SKM-1 treated with dmso at 0.1 percent for 144 hours (cell line): ENCODE results near the gene TRIM66.
A peak's percentile ranks its signal among the peaks of the same experiment; 100 is the strongest.

ENCODE experiments used
- DNase-seq: peaks from one replicate; lab custom pipeline; 2025; ENCODE audit not compliant: unreplicated experiment; lab: John Stamatoyannopoulos, UW

The TRIM66 gene

DNA sequence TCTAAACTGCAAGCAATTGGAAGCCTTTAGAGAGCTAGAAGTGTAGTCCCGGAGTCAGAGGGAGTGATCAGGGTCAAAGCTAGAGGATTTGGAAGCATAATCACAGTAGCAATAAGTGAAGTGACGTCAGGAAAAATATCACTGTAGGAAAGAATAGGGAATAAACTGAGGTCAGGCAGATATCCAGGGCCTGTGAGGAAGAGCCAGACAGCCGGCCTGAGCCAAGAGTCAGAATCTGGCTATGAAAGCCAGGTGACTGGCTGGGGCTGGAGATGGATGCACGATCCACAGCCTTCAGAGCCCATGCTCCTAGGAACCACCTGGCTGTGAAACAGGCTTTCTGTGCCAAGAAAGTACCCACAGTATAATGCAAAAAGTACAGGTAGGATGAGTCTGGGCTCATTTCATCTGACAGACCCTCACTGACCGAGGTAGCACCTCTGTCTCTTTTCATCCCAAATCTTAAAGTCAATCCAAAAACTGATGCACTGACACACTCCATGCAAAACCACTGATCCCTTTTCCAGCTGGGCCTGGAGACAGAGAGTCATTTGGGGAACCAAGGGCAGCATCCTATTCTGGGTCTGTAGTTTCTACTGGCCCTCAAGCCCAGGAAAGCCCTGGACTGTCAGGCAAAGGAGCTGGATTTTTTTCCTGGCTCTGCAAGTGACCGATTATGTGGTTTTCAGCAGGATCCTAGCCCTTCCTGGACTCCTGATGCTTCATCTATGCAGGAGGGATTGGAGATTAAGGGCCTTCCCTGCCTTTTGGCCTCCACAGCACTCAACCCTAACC lies 21.3 kb downstream of the TRIM66 start:
- no peak for DNase-seq

DNA sequence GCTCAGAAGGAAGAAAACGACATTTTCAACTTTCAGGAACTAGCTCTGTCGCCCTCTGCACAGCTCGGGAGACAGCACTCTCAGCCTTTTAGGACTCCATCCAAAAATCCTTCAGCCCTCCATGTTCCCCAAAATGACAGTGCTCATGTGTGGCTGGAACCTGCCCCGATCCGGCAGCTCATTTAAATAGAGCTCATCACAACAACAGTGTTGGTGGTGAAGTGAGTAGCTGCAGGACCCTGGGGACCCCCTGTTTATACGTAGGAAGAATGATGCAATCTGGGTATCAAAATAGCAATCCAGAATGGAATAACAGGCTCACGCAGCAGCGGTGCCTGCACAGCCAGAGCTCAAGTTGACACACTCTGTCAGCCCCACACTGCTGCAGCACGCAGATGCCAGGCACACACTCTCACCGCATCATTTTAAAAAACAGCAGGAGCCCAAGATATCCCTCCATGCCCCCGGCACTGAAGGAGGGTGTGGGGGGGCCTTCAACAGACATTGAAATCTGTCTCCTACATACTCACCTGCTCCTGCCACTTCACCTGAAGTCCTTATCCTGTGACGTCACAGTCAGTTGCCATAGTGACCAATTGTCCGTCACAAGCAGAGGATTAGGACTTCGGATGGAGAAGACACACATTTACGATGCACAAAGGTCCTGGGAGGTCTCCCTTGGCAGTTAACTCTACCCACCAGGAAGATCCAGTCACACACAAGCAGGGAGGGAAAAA lies 24.0 kb downstream of the TRIM66 start:
- no peak for DNase-seq

DNA sequence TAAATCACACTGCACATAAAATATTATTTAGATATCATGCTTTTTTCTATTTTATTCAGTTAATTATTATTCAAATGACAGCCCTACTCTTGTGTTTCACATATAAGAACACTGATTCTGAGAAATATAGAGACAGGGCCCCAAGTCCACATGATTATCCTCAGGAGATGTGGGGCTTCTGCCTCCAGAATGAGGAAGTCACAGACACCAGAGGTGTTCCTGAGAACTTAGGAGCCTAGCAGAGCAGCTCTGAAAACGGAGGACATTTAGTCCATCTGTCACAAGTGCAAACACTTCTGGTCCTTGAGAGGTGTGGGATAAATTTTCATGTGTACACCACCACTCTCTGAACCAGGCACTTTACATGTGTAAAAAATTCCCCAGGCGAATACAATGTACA lies 26.2 kb downstream of the TRIM66 start:
- peak; percentile 13 for DNase-seq

DNA sequence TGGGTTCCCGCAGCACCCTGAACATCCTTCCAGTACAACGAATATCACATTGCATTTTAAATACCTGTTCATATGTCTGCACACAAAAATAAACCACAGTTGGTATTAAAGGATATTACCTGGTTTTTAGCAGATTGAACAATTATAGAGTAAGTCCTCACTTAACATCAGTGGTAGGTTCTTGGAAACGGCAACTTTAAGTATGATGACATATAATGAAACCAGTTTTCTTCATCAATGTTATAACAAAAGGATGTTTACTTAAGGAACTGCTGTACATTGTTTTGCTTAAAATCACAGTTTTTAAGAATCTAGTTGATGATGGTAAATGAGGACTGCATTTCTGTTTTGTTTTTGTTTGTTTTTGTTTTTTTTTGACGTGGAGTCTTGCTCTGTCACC lies 28.0 kb downstream of the TRIM66 start:
- no peak for DNase-seq

DNA sequence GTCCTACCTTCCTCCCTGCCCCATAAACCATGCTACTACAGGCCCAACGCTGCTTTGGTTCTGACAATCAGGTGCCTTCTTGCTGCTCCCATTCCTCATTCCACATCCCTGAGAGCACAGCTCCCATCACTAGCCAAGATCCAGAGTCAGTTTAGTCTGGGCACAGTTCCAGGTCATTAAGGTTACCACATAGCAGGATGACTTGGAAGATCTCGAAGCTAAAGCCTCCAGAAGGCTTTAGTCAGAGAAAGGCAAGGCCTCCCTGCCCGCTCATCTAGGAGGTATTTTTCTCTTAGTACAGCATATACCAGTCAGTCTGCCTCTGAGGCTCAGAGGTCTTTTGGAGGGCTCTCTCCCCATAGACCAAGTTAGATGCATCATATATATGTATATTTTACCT lies 30.3 kb downstream of the TRIM66 start:
- no peak for DNase-seq

DNA sequence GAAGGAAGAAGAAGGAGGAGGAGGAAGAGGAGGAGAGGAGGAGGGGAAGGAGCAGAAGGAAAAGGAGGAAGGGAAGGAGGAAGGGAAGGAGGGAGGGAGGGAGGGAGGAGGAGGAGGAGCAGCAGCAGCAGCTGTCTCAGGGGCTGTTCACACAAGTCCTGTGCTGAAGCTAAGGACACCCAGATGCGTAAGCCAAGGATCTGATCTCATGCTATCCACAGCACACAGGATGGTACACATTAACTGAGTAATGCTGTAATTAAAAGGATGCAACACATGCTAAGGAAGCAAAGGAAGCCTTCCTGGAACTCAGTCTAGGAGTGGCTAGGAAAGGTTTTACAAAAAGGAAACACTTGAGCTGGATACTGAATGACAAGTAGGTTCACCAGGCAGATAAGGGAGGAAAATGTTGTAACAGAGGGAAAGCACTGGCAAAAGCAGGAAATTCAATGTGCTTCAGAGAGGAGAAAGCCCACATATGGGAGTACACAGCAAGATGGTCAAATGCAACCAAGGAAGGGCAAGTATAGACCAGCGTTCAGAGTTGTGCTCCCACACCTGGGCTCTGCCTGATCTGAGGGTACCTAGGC lies 32.0 kb downstream of the TRIM66 start:
- DNase-seq = no peak

DNA sequence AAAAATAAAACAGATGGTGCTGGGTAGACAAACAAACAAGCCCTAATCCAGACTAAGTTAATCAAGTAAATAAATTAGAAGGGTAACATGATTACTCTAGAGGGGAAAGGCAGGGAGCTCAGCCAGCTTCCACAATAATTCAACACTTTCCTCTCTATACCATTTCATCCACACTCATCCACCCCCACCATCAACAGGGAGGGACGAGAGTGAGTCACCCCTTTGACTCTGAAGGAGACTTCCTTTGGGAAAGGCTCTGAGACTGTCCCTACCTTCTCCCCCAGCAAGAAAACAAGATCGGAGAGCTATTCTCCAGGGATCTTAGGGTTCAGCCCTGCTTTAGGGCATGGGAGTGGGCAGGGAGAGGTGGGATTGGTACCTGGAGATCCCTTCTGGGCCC lies 33.1 kb downstream of the TRIM66 start:
- no peak for DNase-seq

DNA sequence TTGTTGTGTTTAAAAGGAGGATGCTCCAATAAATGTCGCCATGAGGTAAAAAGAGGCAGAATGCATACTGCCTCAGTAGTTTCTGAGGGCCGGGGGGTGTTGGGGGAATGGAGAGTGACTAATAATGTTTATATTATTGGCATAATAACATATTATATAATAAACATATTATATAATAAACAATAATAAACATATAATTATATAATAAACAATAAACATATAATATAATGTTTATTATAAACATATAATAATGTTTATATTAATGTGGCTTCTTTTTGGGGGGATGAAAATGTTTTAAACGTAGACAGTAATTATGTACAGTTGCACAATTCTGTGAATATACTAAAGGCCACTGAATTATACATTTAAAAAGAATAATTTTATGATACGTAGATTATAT lies 35.6 kb downstream of the TRIM66 start:
- DNase-seq = no peak

DNA sequence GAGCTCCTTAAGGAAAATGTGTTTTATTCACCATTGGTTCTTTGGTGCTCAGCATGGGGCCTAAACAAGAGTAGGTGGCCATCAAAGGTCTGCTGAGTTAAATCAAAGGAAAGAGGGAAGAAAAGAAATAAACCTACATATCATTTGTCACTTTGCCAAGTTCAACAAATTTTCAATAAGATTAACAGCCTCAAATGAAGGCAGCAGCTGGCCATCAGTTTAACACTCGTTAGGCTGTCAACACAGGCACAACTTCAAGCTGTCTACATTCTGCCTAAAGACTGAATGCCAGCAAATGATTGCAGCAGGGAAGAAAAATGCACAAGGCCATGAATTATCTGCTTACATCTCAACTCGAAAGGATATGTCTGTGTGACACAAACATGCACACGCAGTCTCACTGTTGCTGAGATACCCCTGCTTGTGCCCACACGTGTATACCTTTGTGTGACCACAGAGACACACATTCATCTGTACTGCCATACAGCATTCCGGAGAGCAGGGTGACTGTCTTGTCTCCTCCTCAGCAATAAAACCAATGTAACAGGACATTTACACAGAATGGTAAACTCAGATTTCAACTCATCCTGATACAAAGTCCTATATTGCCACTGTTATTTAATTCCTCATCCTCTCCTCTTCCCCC lies 40.1 kb downstream of the TRIM66 start:
- DNase-seq = no peak

DNA sequence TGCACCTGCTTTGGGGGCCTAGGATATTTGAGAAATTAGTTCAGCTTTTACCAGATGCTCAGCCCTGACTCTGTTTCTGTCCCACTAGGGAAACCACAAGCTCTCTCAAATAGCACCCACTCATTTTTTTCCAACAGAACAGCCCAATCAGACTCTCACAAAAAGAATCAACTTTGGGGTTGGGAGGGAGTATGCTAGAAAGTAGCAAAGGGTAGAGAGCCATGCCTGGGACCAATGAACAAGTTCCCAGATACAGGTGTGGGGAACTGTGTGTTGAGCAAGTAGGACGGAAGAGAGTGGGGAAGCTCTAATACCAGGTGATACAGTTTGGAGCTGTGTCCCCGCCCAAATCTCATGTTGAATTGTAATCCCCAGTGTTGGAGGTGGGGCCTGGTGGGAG lies 41.1 kb downstream of the TRIM66 start:
- no peak for DNase-seq

DNA sequence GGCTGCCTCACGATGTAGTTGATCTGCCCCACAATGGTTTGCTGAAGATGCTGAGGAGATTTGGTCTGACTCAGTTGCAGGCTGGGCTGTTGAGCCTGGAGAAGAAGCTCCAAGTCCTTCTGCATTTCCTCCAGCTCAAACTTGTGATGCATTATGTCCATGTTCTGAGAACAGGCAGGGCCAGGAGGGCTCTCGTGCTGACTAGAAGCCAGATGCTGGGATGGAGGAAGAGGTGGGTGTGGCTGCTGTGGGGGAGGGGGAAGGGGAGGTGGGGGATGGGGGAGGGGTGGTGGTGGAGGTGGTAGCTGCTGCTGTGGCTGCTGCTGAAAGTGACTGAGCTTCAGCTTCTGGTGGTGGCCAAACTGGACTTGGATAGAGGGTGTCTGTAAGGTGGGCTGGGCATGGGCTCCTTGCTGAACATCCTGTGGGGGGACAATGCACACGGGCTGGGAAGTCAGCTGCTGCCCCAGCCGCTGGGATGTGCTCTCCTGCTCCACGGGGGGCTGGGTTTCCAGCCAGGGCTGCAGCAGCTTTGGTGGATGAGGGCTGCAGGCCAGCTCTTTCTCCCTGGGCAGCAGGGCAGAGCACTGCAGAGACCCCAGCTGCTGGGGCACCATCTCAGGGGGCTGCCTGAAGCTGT lies 42.1 kb downstream of the TRIM66 start:
- DNase-seq = no peak

DNA sequence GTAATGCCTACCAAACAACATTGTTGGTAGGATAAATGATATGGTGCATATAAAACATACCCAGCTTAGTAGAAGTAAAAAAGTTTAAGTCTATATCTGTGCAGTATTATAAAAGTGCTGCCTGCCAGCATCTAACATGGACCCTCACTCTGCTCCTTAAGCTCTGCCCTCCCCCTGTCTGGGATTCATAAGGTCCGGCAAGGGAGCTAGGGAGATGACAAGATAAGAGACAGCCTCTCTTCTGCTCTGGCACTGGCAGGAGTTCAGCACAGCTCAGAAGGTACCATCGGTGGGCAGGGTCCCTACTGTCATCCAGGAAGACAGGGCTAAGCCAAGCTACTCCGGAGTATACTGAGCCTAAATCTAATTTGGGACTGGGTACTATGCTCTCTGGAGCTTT lies 42.8 kb downstream of the TRIM66 start:
- DNase-seq = no peak

DNA sequence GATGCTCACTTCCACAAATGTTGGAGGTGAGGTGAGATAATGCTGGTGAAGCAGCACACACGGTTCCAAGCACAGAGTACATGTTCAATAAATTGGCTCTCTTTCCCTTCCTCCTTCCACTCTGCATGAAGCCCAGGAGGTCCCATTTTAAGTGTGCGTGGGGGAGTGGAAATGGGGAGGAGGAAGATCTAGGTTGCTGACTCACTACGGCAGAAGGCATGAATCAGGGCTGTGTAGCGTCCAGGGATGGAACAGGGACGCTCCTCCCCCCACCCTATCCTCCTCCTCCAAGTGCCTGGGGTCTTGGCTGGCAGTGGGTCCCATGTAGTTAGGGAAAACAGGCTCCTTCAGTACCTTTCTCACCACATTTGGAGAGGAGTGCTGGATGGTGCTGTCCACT lies 44.2 kb downstream of the TRIM66 start:
- no peak for DNase-seq

DNA sequence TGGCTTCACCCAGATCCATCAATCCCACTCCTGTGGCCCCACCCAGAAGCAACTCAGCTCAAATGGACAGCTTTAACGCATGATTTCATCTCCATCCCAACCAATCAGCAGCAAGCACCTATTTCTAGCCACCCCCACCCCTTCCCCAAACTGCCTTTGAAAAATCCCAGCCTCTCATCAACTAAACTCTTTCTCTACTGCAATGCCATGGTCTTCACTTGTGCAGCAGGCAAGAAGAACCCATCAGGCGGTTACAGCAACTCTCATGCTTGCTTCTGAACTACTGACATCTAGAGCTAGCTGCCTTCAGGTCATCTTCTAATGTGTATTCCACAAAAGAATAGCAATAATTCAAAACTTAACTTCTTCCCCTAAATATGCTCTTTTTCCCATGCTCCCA lies 46.3 kb downstream of the TRIM66 start:
- no peak for DNase-seq

DNA sequence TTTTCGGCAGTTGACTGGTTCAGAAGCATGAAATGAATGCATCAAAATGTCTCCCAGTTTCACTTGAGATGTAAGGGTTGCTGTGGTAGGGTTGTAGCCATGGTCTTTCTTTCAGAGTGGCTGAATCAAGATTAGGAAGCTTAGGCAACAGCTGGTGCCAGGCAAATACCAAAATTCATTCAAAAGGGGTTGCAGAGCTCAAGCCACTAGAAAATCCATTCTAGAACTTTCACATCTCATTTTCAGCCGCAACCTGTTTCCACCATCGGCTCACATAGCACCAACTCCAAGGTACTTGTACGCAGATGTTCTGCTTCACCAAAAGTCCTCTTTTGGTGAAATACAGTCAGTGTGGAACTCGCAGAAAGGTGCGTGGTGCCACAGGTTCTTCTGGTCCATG lies 48.0 kb downstream of the TRIM66 start:
- no peak for DNase-seq

DNA sequence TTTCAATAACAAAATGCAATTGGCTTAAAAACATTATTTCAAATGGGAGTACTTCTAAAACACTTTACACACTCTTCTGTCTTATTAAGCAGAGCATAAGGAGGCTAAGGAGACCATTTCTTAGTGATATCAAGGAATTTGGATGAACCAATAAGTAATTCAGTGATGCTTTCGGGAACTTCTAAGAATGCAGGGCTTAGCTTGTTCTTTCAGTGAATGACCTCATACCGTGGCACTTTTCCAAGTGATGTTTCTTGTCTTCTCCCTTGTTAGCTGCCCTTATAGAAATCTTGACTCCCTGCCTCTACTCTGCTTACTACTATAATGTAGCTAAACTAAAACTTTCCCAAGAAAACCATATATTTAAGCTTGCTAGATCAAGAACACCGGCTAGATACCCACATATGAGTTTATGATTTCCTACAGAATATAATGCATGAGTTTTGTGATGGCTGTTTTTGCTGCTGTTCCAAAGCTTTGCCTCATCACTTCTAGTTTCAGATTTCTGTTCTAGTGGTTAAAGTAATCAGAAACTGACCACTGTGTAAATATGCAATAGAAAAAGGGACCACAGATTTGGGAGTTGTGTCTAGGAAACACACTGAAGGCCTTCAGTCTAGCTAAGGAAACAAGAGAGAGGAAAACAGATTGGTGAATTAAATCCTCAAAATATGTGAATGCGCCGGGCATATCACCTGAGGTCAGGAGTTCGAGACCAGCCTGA lies 50.9 kb downstream of the TRIM66 start:
- DNase-seq = no peak

DNA sequence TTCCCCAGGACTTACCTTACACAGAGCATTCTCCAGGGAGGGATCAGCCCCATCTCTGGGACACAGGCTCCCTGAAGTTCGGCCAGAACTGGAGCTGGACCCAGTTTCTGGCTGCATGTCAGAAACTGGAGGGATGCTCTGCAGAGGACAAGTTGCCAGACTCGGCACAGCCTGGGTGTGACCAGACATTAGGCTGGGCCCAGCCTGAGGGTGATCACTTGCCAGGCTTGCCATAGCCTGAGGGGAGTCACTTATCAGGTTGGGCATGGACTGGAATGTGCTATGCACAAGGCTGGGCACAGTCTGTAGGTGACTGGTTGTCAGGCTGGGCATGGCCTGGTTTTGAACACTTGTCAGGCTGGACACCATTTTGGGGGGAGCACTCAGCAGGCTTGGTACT lies 57.8 kb downstream of the TRIM66 start:
- DNase-seq = no peak

DNA sequence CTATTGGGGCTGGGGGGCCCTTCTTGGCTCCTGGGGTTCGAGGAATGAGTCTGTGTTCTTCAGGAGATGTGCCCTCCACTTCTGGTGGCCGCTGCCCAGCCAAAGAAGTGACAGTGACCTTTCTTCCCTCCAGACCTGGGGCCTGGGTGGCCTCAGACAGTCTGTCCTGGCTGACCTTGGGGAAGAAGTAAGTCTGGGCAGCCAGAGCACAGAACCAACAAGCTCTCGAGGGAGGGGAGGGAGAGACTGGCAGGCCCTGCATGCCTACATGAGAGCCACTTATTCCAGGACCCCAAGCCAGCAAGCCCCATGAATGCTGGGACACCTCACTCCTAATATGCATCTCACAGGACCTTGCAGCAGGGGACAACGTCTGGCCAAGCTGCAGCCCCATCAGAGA lies 61.3 kb downstream of the TRIM66 start:
- no peak for DNase-seq

DNA sequence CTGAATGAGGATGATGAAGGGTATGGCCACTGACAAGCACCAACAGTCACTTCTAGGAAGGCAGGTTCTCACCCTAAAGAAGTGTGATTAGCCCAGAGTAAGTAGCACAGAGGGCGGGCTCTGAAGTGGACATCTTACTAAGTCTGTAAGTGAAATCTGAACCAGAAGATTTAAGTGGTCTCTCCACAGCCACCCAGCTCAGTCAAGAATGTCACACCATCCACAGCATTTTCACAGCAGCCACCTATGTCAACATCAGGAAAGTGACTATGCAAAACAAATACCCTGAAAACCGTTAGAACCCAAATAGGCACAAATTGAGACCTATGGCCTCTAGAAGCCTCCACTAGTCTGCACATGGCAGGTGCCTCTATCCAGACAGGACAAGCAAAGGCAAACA lies 65.4 kb downstream of the TRIM66 start:
- DNase-seq = no peak

DNA sequence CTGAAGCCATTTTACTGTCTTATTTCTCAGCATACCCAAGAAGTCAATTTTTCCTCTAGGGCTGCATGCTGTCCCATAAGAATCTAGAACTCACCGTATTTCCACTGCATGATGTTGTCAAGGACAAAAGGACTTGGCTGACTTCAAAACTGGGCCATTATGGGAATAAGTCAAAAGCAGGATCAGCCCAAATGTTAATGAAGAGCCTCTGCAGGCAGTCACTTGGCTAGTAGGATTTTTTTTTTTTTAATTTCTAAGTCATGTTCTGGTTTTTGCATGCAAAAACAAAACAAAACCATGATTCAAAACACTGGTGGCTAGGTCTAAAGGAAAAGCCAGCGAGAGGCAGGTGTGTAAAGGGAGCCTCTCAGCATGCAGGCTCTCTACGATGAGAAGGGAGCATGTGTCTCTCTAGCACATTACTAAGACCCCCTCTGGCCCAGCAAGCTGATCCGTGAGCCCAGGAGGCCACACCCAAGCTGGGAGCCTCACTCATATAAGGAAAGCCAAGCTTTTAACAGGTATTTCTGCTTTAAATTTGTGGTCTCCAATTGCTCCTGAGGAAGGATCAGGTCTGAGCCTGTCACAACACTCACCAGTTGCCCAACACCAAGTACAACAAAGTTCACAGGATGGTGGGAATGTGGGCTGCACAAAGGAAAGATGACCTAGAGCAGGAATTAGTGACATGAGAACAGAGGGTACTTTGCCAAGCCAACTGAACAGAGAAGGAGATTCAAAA lies 67.0 kb downstream of the TRIM66 start:
- no peak for DNase-seq
